Measurements from ENCODE around the gene ANO10.
A peak's percentile ranks its signal among the peaks of the same experiment; 100 is the strongest.
"Not testable (repeated sequence)": the region's sequence is repeated elsewhere in the genome, so short reads cannot be mapped to it uniquely, and the experiment has no call there.

The ANO10 gene

DNA sequence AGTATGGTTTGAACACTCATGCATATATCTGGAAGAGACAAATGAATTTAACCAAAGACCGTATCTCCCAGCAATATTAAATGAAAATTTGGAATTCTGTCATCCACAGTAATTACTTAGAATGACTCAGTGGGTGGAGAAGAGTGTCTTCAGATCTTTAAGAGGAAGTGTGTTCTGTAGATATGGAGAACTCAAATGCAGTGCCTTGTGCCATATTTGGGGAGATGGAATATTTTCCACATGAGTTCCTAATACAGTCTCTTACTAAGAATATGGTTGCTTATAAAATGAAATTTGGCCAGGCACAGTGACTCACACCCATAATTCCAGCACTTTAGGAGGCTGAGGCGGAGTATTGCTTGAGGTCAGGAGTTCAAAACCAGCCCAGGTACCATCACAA, 40.5 kb downstream of the ANO10 start:
- no peak for DNase-seq (ENCODE audit: low spot score)

GRCh38 chr3:43580181-43580580, 41.6 kb downstream of the ANO10 start:
- no peak for DNase-seq (ENCODE audit: low spot score)

- no peak for DNase-seq (ENCODE audit: low spot score)
These were observed 48.2 kb downstream of the ANO10 start for GRCh38 chr3:43573576-43573975.

DNA sequence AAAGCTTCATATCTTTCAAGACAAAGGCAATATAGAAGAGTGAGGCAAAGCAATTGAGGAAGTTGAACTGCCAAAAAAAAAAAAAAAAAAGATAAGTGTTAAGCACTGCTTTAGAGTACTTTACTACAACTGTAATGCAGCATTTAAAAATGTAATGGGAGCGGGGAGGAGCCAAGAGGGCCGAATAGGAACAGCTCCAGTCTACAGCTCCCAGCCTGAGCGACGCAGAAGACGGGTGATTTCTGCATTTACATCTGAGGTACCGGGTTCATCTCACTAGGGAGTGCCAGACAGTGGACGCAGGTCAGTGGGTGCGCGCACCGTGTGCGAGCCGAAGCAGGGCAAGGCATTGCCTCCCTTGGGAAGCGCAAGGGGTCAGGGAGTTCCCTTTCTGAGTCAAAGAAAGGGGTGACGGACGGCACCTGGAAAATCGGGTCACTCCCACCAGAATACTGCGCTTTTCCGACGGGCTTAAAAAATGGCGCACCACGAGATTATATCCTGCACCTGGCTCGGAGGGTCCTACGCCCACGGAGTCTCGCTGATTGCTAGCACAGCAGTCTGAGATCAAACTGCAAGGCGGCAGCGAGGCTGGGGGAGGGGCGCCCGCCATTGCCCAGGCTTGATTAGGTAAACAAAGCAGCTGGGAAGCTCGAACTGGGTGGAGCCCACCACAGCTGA, 56.0 kb downstream of the ANO10 start:
- DNase-seq (ENCODE audit: low spot score): not testable (repeated sequence)

- DNase-seq (ENCODE audit: low spot score): no peak
These were observed 61.9 kb downstream of the ANO10 start for GRCh38 chr3:43559961-43560360.

- DNase-seq (ENCODE audit: low spot score): no peak
These were observed 63.6 kb downstream of the ANO10 start for GRCh38 chr3:43558171-43558570.

- no peak for DNase-seq (ENCODE audit: low spot score)
These were observed 72.1 kb downstream of the ANO10 start for GRCh38 chr3:43549626-43550290.

DNA sequence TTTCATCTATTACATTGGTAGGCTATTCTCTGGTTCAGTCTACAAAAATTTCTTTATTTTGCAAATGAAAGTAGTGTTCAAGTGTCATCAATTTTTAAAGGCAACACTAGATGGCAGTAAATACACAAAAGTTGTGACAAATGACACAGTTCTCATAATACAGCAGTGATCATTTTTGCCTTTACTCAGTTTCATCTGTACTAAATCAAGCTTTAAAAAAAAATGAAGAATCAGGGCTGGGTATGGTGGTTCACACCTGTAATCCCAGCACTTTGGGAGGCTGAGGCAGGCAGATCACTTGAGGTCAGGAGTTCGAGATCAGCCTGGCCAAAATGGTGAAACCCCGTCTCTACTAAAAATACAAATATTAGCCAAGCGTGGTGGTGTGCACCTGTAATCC, 77.5 kb downstream of the ANO10 start:
- DNase-seq (ENCODE audit: low spot score): peak; percentile 12

DNA sequence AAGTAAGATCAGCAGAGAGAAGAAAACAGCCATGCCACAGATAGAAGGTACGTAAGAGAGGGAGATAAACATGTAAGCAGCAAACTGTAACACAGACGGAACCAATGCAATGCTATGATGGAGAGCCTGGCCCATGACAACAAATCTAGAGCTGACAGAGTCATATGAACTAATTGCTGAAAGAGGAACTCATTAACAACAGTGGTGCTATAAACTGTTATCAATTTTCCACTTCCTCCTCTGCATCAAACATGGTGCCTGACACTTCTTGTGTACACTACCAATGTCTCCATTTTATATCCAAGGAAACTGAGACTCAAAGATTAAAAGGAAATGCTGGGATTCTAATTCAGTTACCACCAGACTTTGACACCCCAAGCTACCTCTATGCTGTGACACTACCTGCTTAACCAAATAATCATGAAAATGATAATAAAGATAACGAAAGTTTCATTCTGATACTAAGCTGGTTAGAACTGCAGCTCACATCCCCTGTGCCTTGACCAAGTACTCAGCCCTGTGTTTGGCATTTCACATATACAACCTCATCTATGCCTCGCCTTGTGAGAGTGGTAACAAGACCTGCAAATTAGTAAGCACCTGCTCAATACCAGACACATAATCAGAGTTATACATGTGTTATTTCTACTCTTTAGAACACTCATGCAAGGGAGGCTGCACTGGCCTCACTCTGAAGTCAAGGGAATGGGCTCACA, 79.3 kb downstream of the ANO10 start:
- DNase-seq (ENCODE audit: low spot score): no peak

DNA sequence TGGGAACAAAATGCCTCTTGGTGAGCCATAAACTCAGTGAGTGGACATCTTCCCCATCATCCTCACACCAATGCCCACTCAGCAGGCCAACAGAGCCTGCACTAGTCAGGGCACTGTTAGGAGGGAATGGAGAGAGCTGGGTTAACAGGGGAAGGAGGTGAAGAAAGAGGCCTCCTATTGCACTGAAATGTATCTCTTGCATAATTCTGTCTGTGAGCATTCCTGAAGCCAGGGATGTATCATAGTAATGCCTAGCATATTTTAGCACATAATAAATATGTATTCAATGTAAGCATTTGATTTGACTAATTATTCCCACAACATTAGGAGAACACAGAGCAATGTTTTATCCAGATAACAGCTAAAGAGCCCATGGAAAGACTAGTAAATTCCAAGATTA, 81.2 kb downstream of the ANO10 start:
- DNase-seq (ENCODE audit: low spot score): peak; percentile 19

GRCh38 chr3:43539321-43539720, 82.5 kb downstream of the ANO10 start:
- DNase-seq (ENCODE audit: low spot score): no peak

- DNase-seq (ENCODE audit: low spot score): no peak
These were observed 84.6 kb downstream of the ANO10 start for GRCh38 chr3:43537225-43537624.

DNA sequence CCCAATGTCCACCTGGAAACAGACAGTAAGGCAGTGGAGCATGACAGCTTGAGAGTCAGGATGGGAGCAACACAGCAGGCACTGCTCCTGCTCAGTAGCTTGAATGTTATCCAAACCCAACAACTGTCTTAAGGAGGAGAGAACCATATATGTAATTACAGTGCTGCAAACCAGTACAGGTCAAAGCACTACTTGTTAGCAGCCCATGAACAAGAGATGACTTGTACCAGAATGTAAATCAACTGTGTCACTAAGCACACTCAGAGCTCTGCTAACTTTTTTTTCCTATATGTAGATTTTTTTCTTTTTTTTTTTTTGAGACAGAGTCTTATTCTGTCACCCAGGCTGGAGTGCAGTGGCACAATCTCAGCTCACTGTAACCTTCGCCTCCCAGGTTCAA, 87.1 kb downstream of the ANO10 start:
- no peak for DNase-seq (ENCODE audit: low spot score)

DNA sequence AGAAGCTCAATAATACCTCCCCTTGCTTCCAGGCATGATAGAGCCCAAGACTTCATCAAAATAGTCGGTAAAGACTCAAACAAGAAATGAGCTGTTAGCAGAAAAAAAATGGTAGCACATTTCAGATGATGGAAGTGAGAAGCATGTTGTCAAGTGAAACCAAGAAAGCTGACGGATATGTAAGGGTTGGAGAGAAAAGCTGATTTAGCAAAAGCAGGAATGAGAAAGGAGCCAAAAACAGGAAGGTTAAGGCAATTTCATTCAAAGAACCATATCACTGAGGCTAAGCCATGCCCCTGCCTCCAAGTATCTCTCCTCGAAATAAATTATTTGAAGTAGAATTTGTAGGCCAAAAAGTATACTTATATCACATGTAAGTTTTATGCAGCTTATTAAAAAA, 88.8 kb downstream of the ANO10 start:
- DNase-seq (ENCODE audit: low spot score): no peak

DNA sequence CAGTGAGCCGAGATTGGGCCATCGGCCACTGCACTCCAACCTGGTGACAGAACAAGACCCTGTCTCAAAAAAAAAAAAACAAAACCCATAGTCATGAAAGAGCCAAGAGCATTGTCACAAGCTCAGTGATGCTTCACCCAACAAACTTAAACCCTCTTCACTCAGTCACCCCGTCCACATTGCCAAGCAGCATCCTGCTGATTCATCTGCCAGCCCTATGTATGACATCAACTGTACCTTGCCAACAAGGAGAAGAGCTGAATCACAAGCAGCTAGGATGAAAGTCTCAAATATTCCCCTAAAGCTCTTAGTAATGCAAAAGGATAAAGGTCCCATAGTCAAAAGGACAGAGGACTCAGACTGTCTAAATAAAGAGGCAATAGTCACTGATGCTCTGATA, 90.0 kb downstream of the ANO10 start:
- peak; percentile 41 for DNase-seq (ENCODE audit: low spot score)

DNA sequence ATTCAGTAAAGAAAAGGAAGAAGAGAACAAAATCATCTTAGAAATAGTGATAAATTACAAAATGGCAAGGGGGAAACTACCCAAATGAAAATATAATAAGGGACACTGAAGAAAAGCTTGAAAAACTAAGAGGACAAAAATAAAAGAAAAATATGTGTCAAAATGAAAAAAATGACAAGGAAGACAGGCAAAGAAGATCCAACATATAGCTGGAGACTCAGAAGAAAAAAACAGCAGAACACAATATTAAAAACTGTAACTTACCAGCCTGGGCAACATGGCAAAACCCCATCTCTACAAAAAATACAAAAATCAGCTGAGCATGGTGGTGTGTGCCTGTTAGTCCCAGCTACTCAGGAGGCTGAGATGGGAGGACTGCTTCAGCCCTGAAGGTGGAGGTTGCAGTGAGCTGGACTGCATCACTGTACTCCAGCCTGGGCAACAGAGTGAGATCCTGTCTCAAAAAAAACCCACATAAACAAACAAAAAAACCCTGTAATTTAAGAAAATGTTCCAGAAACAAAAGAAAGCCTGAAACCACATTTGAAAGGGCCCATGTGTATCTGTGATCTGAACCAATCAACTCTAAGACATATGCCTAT, 93.2 kb downstream of the ANO10 start:
- DNase-seq (ENCODE audit: low spot score): no peak

DNA sequence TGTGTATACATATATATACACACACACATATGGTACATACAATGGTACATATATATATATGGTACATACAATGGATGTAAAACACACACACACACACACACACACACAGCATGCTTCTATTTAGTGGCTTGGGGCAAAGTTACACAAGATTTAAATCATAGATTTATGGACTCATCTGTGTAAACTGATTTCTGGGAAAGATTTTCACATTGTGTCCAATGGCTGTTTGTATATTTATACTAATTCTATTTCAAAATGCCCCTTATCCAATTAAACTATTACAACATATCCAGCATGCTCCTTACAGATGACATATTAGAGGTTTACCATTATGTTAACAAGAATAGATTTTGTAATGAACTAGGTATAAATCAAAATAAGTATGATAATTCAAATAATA, 94.9 kb downstream of the ANO10 start:
- no peak for DNase-seq (ENCODE audit: low spot score)

GRCh38 chr3:43525941-43526607, 95.7 kb downstream of the ANO10 start:
- DNase-seq (ENCODE audit: low spot score): no peak

DNA sequence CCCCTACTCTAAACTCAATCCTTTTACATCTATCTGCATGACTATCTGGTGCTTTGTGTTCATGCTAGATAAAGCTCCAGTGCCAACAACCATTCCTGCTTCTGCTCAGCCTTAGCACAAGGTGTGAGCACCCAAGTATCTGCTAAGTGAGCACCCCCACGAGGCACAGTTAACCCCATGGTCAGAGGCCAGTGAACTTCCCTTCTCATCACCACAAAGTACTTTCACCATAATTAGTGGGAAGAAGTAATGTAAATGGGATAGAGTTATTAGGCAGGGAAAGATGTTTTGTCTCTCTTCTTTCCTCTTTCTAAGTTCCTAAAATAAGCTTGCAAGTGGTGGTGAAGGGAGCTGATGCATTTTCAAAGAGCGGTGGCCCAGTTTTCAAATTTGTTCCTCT, 96.4 kb downstream of the ANO10 start:
- DNase-seq (ENCODE audit: low spot score): no peak

DNA sequence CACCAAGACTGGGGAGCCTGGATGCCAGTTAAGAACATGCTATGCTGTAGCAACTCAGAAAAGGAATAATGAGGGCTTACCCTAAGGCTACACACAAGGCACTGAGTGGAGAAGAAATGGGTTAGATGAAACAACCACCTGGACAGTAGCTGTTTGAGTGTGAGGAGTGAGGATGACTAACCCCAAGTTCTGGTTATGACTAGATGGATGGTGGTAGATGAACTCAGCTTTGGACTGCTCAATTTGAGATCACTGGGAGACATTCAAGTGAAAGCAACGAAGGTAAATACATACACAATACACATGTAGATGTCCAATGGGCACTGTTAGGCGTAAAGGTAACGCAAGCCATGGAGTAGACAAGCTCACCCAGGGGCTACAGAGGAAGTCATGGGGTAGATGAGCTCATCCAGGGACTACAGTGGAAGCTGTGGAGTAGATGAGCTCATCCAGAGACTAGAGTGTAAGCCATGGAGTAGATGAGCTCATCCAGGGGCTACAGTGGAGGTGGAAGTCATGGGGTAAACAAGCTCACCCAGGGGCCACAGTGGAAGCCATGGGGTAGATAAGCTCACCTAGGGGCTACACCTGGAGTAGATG, 98.3 kb downstream of the ANO10 start:
- DNase-seq (ENCODE audit: low spot score): no peak

- no peak for DNase-seq (ENCODE audit: low spot score)
These were observed 99.0 kb downstream of the ANO10 start for GRCh38 chr3:43522727-43523362.
